Tibial nerve (tissue), 4 donors: ENCODE data around the gene SLCO3A1.

Experiments used
- CTCF ChIP-seq, 5 experiments: fragments of 200-600 bp in 3 of 5; fragments of 450-650 bp in 2 of 5; sonication (generic) in 3 of 5; IDR thresholded peaks; one replicate each; pipeline ENCODE4 v1.5.1; 2016 to 2019; ENCODE audit warnings: antibody characterized with exemption in 5 of 5, mild to moderate bottlenecking in 3 of 5, moderate library complexity in 2 of 5
- EP300 ChIP-seq, 2 donors: sonication (generic); formaldehyde crosslinking; IDR thresholded peaks; one replicate each; pipeline ENCODE4 v1.6.1; 2017; ENCODE audit warnings: antibody characterized with exemption in 2 of 2, mild to moderate bottlenecking in 1 of 2
- POLR2A ChIP-seq, 2 donors: fragments of 450-650 bp; IDR thresholded peaks; one replicate each; pipeline ENCODE4 v1.6.1; 2017; ENCODE audit warnings: antibody characterized with exemption in 2 of 2, mild to moderate bottlenecking in 2 of 2, moderate library complexity in 2 of 2

- TF ChIP-seq CTCF (IDR thresholded peaks at IDR 0.05) (no peak), EP300 (IDR thresholded peaks at IDR 0.05) (no peak), POLR2A (IDR thresholded peaks at IDR 0.05) (no peak)
These were observed 12.4 kb downstream of the SLCO3A1 start for GRCh38 chr15:91865950-91866349.
